ENCODE measurements around the gene OLFM3. TPM values are rescaled to one million over a fixed set of nuclear protein-coding genes. Genes with fewer than 3 reads are reported as not detected.

The OLFM3 gene
- total RNA-seq, 4 donors from 2014 or later: not detected

GRCh38 chr1:101849356-101849755, 147.4 kb downstream of the OLFM3 start:
- Histone ChIP-seq H3K4me3 (no peak overlapping the region), H3K36me3 (no peaks in the 10 kb centered on the region), H3K9me3 (no peaks in the 10 kb centered on the region), H3K4me1 (no peaks in the 10 kb centered on the region), H3K27ac (no peak overlapping the region), H3K27me3 (no peaks in the 10 kb centered on the region)
- no peak for DNase-seq
- 40 to 56% methylated on average over 1 of the region's 1 CpG for WGBS, 2 donors
- TF ChIP-seq CTCF (IDR thresholded peaks at IDR 0.05) (no peak), POLR2A (IDR thresholded peaks at IDR 0.05) (no peak)
- intact Hi-C loops (cut with DNase I): no loop called here

- intact Hi-C loops (cut with DNase I): no loop called here
- TF ChIP-seq CTCF (IDR thresholded peaks at IDR 0.05): no peak
- no peak for TF ChIP-seq POLR2A (IDR thresholded peaks at IDR 0.05)
- Histone ChIP-seq H3K4me3 (no peak overlapping the region), H3K27ac (no peak overlapping the region), H3K9me3 (no peaks in the 10 kb centered on the region), H3K27me3 (no peaks in the 10 kb centered on the region), H3K36me3 (no peaks in the 10 kb centered on the region), H3K4me1 (no peaks in the 10 kb centered on the region)
- 61 to 64% methylated on average over 3 of the region's 3 CpGs for WGBS, 2 donors
- DNase-seq: no peak
Observed at GRCh38 chr1:101847626-101848025, 149.1 kb downstream of the OLFM3 start.

- no peak for DNase-seq
- intact Hi-C loops (cut with DNase I): no loop called here
- H3K27me3 ChIP-seq: no peaks in the 10 kb centered on the region
- H3K36me3 ChIP-seq: no peaks in the 10 kb centered on the region
- H3K27ac ChIP-seq: no peak overlapping the region
- WGBS, 2 donors: 37 to 59% methylated on average over 12 of the region's 13 CpGs
- TF ChIP-seq CTCF (IDR thresholded peaks at IDR 0.05) (no peak), POLR2A (IDR thresholded peaks at IDR 0.05) (no peak)
- no peaks in the 10 kb centered on the region for H3K4me1 ChIP-seq
- H3K4me3 ChIP-seq: no peak overlapping the region
- no peaks in the 10 kb centered on the region for H3K9me3 ChIP-seq
Observed at GRCh38 chr1:101846820-101847219, 149.9 kb downstream of the OLFM3 start.

- intact Hi-C loops (cut with DNase I): no loop called here
- H3K9me3 ChIP-seq: no peaks in the 10 kb centered on the region
- no peaks in the 10 kb centered on the region for H3K27me3 ChIP-seq
- 18 to 43% methylated on average over 4 to 5 of the region's 5 CpGs for WGBS, 2 donors
- H3K36me3 ChIP-seq: no peaks in the 10 kb centered on the region
- no peak overlapping the region for H3K4me3 ChIP-seq
- no peak for TF ChIP-seq POLR2A (IDR thresholded peaks at IDR 0.05)
- TF ChIP-seq CTCF (IDR thresholded peaks at IDR 0.05): no peak
- no peaks in the 10 kb centered on the region for H3K4me1 ChIP-seq
- DNase-seq: no peak
- H3K27ac ChIP-seq: no peak overlapping the region
Observed at GRCh38 chr1:101843160-101843559, 153.6 kb downstream of the OLFM3 start.

GRCh38 chr1:101841824-101842223, 154.9 kb downstream of the OLFM3 start:
- no peak for DNase-seq
- 85 to 86% methylated on average over 4 of the region's 4 CpGs for WGBS, 2 donors
- intact Hi-C loops (cut with DNase I): no loop called here
- Histone ChIP-seq H3K4me1 (no peaks in the 10 kb centered on the region), H3K4me3 (no peak overlapping the region), H3K36me3 (no peaks in the 10 kb centered on the region), H3K27ac (no peak overlapping the region), H3K9me3 (no peaks in the 10 kb centered on the region), H3K27me3 (no peaks in the 10 kb centered on the region)
- TF ChIP-seq CTCF (IDR thresholded peaks at IDR 0.05) (no peak), POLR2A (IDR thresholded peaks at IDR 0.05) (no peak)

Measured in esophagus squamous epithelium (tissue), 5 donors.